PC-3 (cell line): Measurements from ENCODE around the gene MTHFD1L. TPM values are rescaled to one million over a fixed set of nuclear protein-coding genes. Genes with fewer than 3 reads are reported as not detected.
A peak's percentile ranks its signal among the peaks of the same experiment; 100 is the strongest.

Experiments used
- ATAC-seq: fragments of 200-7000 bp; cut with Tn5 transposase; 2 replicates; pipeline ENCODE4 v1.9.1; 2020; ENCODE audit warnings: mild to moderate bottlenecking, moderate library complexity
- BruUV-seq: library from RNA; stranded (reverse); fragments of 400-500 nt; replicated peaks from 2 replicates; lab custom pipeline; 2021; lab: Mats Ljungman, UMichigan
- CTCF ChIA-PET: fragments of 300-600 bp; sonication (Branson Sonifier 250); formaldehyde crosslinking; loops from one replicate; lab custom pipeline; 2022; ENCODE audit warnings: antibody characterized with exemption; lab: Charles Lee
- POLR2A ChIA-PET: fragments of 300-600 bp; sonication (Branson Sonifier 250); formaldehyde crosslinking; loops from one replicate; lab custom pipeline; 2022; ENCODE audit warnings: antibody characterized with exemption; ENCODE audit not compliant: unreplicated experiment; lab: Charles Lee
- DNase-seq: peaks from one replicate; pipeline ENCODE4 v3.0.0-alpha.2; 2015
- H2AFZ ChIP-seq: fragments of 300-600 bp; sonication (generic); 2 replicates; pipeline ENCODE4 v1.6.0; 2016; ENCODE audit warnings: antibody characterized with exemption, low read length
- H3F3A ChIP-seq: fragments of 300-600 bp; sonication (generic); one replicate; pipeline ENCODE4 v1.6.0; 2017; ENCODE audit warnings: antibody characterized with exemption, low read length, control low read depth, mild to moderate bottlenecking; ENCODE audit not compliant: unreplicated experiment
- H3K27ac ChIP-seq: fragments of 300-600 bp; sonication (generic); 2 replicates; pipeline ENCODE4 v1.5.1; 2016; ENCODE audit warnings: mild to moderate bottlenecking, low read length
- H3K27me3 ChIP-seq: fragments of 300-600 bp; sonication (generic); 2 replicates; pipeline ENCODE4 v1.6.1; 2016; ENCODE audit warnings: low read length, mixed read lengths
- H3K36me3 ChIP-seq: fragments of 300-600 bp; sonication (generic); 2 replicates; pipeline ENCODE4 v1.6.1; 2016; ENCODE audit warnings: low read depth, mixed run types, low read length, mixed read lengths
- H3K4me1 ChIP-seq: fragments of 300-600 bp; sonication (generic); 2 replicates; pipeline ENCODE4 v1.5.1; 2016; ENCODE audit warnings: low read length; ENCODE audit not compliant: insufficient read depth
- H3K4me2 ChIP-seq: fragments of 300-600 bp; sonication (generic); 2 replicates; pipeline ENCODE4 v1.6.0; 2016; ENCODE audit warnings: low read length
- H3K4me3 ChIP-seq: fragments of 300-600 bp; sonication (generic); 2 replicates; pipeline ENCODE4 v1.5.1; 2016; ENCODE audit warnings: mild to moderate bottlenecking, low read length, mixed read lengths
- H3K79me2 ChIP-seq: fragments of 300-600 bp; sonication (generic); 2 replicates; pipeline ENCODE4 v1.6.1; 2017; ENCODE audit warnings: low read length, mixed read lengths
- H3K9ac ChIP-seq: fragments of 300-600 bp; sonication (generic); 2 replicates; pipeline ENCODE4 v1.6.0; 2016; ENCODE audit warnings: mild to moderate bottlenecking, low read length
- H3K9me2 ChIP-seq: fragments of 300-600 bp; sonication (generic); replicated peaks from 2 replicates; pipeline ENCODE4 v1.6.1; 2016; ENCODE audit warnings: mixed run types, low read length, mixed read lengths
- H3K9me3 ChIP-seq: fragments of 300-600 bp; sonication (generic); 2 replicates; pipeline ENCODE4 v1.6.1; 2016; ENCODE audit warnings: low read length, mixed read lengths
- H4K20me1 ChIP-seq: fragments of 300-600 bp; sonication (generic); 2 replicates; pipeline ENCODE4 v1.6.1; 2016; ENCODE audit warnings: low read length, mixed read lengths
- EZH2 ChIP-seq: fragments of 300-600 bp; sonication (generic); IDR thresholded peaks from one replicate; pipeline ENCODE4 v1.6.1; 2017; ENCODE audit warnings: antibody characterized with exemption, mild to moderate bottlenecking, low read length; ENCODE audit not compliant: unreplicated experiment
- EZH2phosphoT487 ChIP-seq: fragments of 300-600 bp; sonication (generic); IDR thresholded peaks from 2 replicates; pipeline ENCODE4 v1.6.1; 2018; ENCODE audit warnings: mild to moderate bottlenecking, antibody characterized with exemption, low read length, borderline replicate concordance
- intact Hi-C: fragments of 100-400 bp; cut with micrococcal nuclease; formaldehyde crosslinking; loops from 2 replicates; pipeline ENCODE4 v1.9.0; 2023
- total RNA-seq: library from RNA; depleted of rRNA; stranded (reverse); fragments of >200 nt; gene quantifications from 2 replicates; pipeline ENCODE4 v1.2.3, GENCODE V29; 2014
- TF ChIP-seq, protein P1 (sequence below): fragments of 300-600 bp; sonication (generic); conservative IDR thresholded peaks from 2 replicates; pipeline ENCODE4 v1.5.1; 2017; ENCODE audit warnings: antibody characterized with exemption, low read depth, mild to moderate bottlenecking, low read length

The MTHFD1L gene
- total RNA-seq, 1 experiment from 2014 or later, result 11.9 TPM

DNA sequence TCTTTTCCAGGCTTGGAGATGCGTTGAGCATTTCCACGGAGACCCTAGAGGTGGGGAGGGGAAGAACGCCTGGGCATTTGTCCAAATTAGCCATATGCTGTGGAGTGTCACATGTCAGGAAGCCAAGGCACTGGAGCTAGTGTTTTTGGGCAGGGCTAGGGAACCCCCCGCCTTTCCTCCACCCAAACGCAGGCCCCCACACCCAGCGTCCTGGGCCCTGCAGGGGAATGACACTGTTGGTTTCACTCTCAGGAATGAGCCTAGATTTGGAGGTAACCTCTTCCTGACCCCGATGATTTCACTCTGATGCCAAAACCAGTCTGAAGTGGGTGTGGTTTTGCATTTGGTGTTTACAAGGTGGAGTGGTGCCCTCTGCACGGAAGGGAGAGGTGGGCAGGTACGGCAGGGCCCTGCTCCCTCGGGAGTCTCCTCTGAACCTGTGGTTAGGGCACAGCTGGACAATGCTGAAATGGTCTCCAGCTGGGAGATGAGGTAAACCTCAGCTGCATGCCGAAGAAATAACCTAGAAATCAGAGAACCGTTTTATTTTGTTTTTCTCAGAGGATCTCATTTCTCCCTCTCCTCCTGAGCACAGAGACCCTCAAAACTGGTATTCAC lies 29.5 kb downstream of the MTHFD1L start:
- peak overlapping the region; percentile 22; the same call in 1 of the 2 replicates for H3K4me2 ChIP-seq

DNA sequence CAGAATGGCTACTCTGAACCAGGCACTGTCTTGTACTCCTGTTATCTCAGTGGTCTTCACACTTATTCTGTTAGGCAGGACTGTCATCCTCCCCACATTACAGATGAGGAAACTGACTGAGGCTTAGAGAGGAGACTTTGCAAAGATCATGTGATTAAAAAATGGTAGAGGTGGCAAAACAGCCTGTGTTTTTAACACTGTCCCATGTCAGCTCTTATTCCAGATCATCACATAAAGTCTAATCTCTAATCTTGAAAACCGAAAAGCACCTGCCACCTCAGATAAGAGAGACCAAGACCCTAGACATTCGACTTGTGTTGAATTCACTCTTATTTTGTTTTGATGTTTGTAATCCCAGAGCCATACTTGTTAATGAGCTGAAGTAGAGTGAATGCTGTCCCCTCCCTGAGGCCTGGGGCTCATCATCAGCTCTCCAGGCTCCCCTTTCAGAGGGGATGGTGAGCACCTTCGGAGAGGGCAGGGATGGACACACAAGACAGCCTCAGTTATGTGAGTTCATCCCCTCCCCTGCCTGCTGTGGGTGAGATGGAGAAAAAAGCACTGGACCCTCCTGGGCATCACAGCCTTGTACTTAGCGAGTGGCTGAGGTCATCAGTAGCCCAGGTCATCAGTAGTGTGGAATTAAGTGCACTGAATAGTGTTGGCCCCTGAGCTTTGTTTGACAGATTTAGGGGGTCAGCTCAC lies 30.6 kb downstream of the MTHFD1L start:
- CTCF ChIA-PET, result interaction anchor here (0.7 kb wide), 1 partner anchor 14 kb away, joined by 4 read pairs; no protein-coding TSS in a partner anchor
- no peaks in the 10 kb centered on the region for H3K79me2 ChIP-seq
- intact Hi-C loops, result loop anchor here (10.0 kb wide), 1 partner anchor 149 kb away; no protein-coding TSS in a partner anchor

More for the DNA sequence above, 29.5 kb downstream of the MTHFD1L start:
- H3K27me3 ChIP-seq, result no peaks in the 10 kb centered on the region
- intact Hi-C loops, result loop anchor here (10.0 kb wide), 1 partner anchor 150 kb away; no protein-coding TSS in a partner anchor
- peaks cover 7% of the 10 kb centered on the region for H3K36me3 ChIP-seq
- no peaks in the 10 kb centered on the region for H3K9me3 ChIP-seq
- H2AFZ ChIP-seq, result no peak overlapping the region
- H3K4me3 ChIP-seq, result no peak overlapping the region
- ATAC-seq (no peak), DNase-seq (peak; percentile 29)
- H3K9ac ChIP-seq, result no peak overlapping the region
- no peaks in the 10 kb centered on the region for H4K20me1 ChIP-seq
- ChIA-PET POLR2A (no interaction called here), CTCF (interaction anchor here (0.7 kb wide), 1 partner anchor 13 kb away, joined by 4 read pairs; no protein-coding TSS in a partner anchor)
- no peaks in the 10 kb centered on the region for H3F3A ChIP-seq
- H3K27ac ChIP-seq, result peak overlapping the region; percentile 39; the same call in 1 of the 2 replicates
- no peaks in the 10 kb centered on the region for H3K79me2 ChIP-seq
- H3K4me1 ChIP-seq, result peaks cover 19% of the 10 kb centered on the region
- BruUV-seq, result no TSS peak
- no peaks in the 10 kb centered on the region for H3K9me2 ChIP-seq
- TF ChIP-seq, protein P1, sequence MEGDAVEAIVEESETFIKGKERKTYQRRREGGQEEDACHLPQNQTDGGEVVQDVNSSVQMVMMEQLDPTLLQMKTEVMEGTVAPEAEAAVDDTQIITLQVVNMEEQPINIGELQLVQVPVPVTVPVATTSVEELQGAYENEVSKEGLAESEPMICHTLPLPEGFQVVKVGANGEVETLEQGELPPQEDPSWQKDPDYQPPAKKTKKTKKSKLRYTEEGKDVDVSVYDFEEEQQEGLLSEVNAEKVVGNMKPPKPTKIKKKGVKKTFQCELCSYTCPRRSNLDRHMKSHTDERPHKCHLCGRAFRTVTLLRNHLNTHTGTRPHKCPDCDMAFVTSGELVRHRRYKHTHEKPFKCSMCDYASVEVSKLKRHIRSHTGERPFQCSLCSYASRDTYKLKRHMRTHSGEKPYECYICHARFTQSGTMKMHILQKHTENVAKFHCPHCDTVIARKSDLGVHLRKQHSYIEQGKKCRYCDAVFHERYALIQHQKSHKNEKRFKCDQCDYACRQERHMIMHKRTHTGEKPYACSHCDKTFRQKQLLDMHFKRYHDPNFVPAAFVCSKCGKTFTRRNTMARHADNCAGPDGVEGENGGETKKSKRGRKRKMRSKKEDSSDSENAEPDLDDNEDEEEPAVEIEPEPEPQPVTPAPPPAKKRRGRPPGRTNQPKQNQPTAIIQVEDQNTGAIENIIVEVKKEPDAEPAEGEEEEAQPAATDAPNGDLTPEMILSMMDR, result no peak
- no peak for TF ChIP-seq EZH2phosphoT487
- TF ChIP-seq EZH2, result no peak

More for the DNA sequence above, 30.6 kb downstream of the MTHFD1L start:
- BruUV-seq, result no TSS peak
- no peak overlapping the region for H3K27ac ChIP-seq
- no peaks in the 10 kb centered on the region for H3F3A ChIP-seq
- peaks cover 7% of the 10 kb centered on the region for H3K36me3 ChIP-seq
- no peak overlapping the region for H3K4me2 ChIP-seq
- H3K9me3 ChIP-seq, result no peaks in the 10 kb centered on the region
- DNase-seq, result no peak
- peaks cover 19% of the 10 kb centered on the region for H3K4me1 ChIP-seq
- no peak for ATAC-seq
- no peaks in the 10 kb centered on the region for H3K27me3 ChIP-seq
- H3K4me3 ChIP-seq, result no peak overlapping the region
- H2AFZ ChIP-seq, result no peak overlapping the region
- no peak overlapping the region for H3K9ac ChIP-seq
- no peaks in the 10 kb centered on the region for H3K9me2 ChIP-seq
- TF ChIP-seq EZH2 (no peak), EZH2phosphoT487 (no peak)
- TF ChIP-seq, protein P1, result no peak
- H4K20me1 ChIP-seq, result no peaks in the 10 kb centered on the region
- POLR2A ChIA-PET, result no interaction called here
